Left hindlimb (tissue), 1 donor: ENCODE results near the gene ADCY3.

Source experiments
- DNase-seq: peaks from one replicate; pipeline ENCODE4 v3.0.0-alpha.2; 2018

The ADCY3 gene

GRCh38 chr2:24924732-24925131, 4.7 kb upstream of the ADCY3 start:
- no peak for DNase-seq

GRCh38 chr2:24924266-24924665, 4.2 kb upstream of the ADCY3 start:
- no peak for DNase-seq

- DNase-seq: no peak
Measured at GRCh38 chr2:24923106-24923505, 3.1 kb upstream of the ADCY3 start.

- no peak for DNase-seq
Measured at GRCh38 chr2:24922556-24922955, 2.5 kb upstream of the ADCY3 start.

- no peak for DNase-seq
Measured at GRCh38 chr2:24920809-24921441, 888 bp upstream of the ADCY3 start.

GRCh38 chr2:24919506-24920097, 435 bp downstream of the ADCY3 start:
- DNase-seq: peak; percentile 47

- DNase-seq: no peak
Measured at GRCh38 chr2:24919037-24919505, 966 bp downstream of the ADCY3 start.

GRCh38 chr2:24918326-24919036, 1.6 kb downstream of the ADCY3 start:
- no peak for DNase-seq

GRCh38 chr2:24917731-24918325, 2.2 kb downstream of the ADCY3 start:
- no peak for DNase-seq

- DNase-seq: no peak
Measured at GRCh38 chr2:24917086-24917485, 3.0 kb downstream of the ADCY3 start.

- DNase-seq: no peak
Measured at GRCh38 chr2:24915796-24916195, 4.2 kb downstream of the ADCY3 start.

- DNase-seq: no peak
Measured at GRCh38 chr2:24915175-24915574, 4.9 kb downstream of the ADCY3 start.

- no peak for DNase-seq
Measured at GRCh38 chr2:24914713-24915112, 5.3 kb downstream of the ADCY3 start.

GRCh38 chr2:24913911-24914310, 6.1 kb downstream of the ADCY3 start:
- DNase-seq: no peak

- no peak for DNase-seq
Measured at GRCh38 chr2:24912986-24913385, 7.1 kb downstream of the ADCY3 start.

GRCh38 chr2:24912523-24912922, 7.5 kb downstream of the ADCY3 start:
- no peak for DNase-seq

GRCh38 chr2:24910245-24910644, 9.8 kb downstream of the ADCY3 start:
- DNase-seq: no peak

GRCh38 chr2:24909555-24910177, 10.4 kb downstream of the ADCY3 start:
- no peak for DNase-seq

GRCh38 chr2:24908461-24908901, 11.6 kb downstream of the ADCY3 start:
- no peak for DNase-seq

- DNase-seq: no peak
Measured at GRCh38 chr2:24907116-24907515, 12.9 kb downstream of the ADCY3 start.

- DNase-seq: no peak
Measured at GRCh38 chr2:24906466-24906865, 13.6 kb downstream of the ADCY3 start.

GRCh38 chr2:24903161-24904103, 16.6 kb downstream of the ADCY3 start:
- no peak for DNase-seq
